A549 (cell line): Measurements from ENCODE around the gene ARHGAP31. TPM values are rescaled to one million over a fixed set of nuclear protein-coding genes. Genes with fewer than 3 reads are reported as not detected.

ENCODE experiments used
- ATAC-seq, 2 experiments: fragments of 200-7000 bp in 1 of 2; fragments of >200 bp in 1 of 2; cut with Nextera tagmentation in 1 of 2; cut with Tn5 transposase in 1 of 2; 3 replicates each; pipeline versions ENCODE4 v1.8.0 to v1.9.1; 2018 to 2020; ENCODE audit warnings: mild to moderate bottlenecking in 1 of 2, moderate library complexity in 1 of 2
- CTCF ChIA-PET: fragments of 300-600 bp; sonication (Branson Sonifier 250); formaldehyde crosslinking; extraction: SDS; loops from one replicate; lab custom pipeline; 2021; ENCODE audit warnings: antibody characterized with exemption, inconsistent platforms; lab: Yijun Ruan, JAX
- POLR2A ChIA-PET: fragments of 350-600 bp; formaldehyde crosslinking; extraction: SDS; loops from one replicate; lab custom pipeline; 2021; ENCODE audit warnings: antibody characterized with exemption, inconsistent platforms; lab: Yijun Ruan, JAX
- DNase-seq, 2 experiments: peaks; one replicate each; pipeline versions ENCODE4 v3.0.0 to v3.0.0-alpha.2; 2011 to 2016; ENCODE audit warnings: low read depth in 1 of 2, low spot score in 1 of 2
- FAIRE-seq: peaks from 2 replicates; lab custom pipeline; 2011; peaks lifted over from hg19 to GRCh38; lab: Jason Lieb, UNC
- H3K27ac ChIP-seq, 2 experiments: fragments of >200 bp; sonication (Bioruptor Twin); formaldehyde crosslinking; 3 replicates each; pipeline ENCODE4 v1.5.1; 2016 to 2017
- H3K4me1 ChIP-seq: fragments of >200 bp; sonication (Bioruptor Twin); formaldehyde crosslinking; 3 replicates; pipeline ENCODE4 v1.6.1; 2016
- H3K4me2 ChIP-seq: fragments of >200 bp; sonication (Bioruptor Twin); formaldehyde crosslinking; 3 replicates; pipeline ENCODE4 v1.6.1; 2016
- H3K4me3 ChIP-seq: fragments of >200 bp; sonication (Bioruptor Twin); formaldehyde crosslinking; 3 replicates; pipeline ENCODE4 v1.5.1; 2016
- H3K9me3 ChIP-seq: fragments of >200 bp; sonication (Bioruptor Twin); formaldehyde crosslinking; 3 replicates; pipeline ENCODE4 v1.6.1; 2016
- ATOH8 ChIP-seq: fragments of 250-450 bp; sonication (Bioruptor Pico); IDR thresholded peaks from 2 replicates; pipeline ENCODE4 v1.5.0; 2020; ENCODE audit warnings: low read depth, mild to moderate bottlenecking, moderate library complexity
- BCL3 ChIP-seq: fragments of >200 bp; sonication (Bioruptor Twin); formaldehyde crosslinking; IDR thresholded peaks from 3 replicates; pipeline ENCODE4 v1.6.1; 2016
- BHLHE40 ChIP-seq: IDR thresholded peaks from 2 replicates; pipeline ENCODE4 v1.6.1; 2012; ENCODE audit warnings: low read depth, low read length, inconsistent platforms
- CBX2 ChIP-seq: fragments of 200-600 bp; sonication (generic); IDR thresholded peaks from 2 replicates; pipeline ENCODE4 v1.6.1; 2016; ENCODE audit warnings: low read depth, mild to moderate bottlenecking, borderline replicate concordance
- CBX8 ChIP-seq: fragments of 200-600 bp; sonication (generic); IDR thresholded peaks from 2 replicates; pipeline ENCODE4 v1.6.1; 2016
- CEBPB ChIP-seq, 2 experiments: fragments of >200 bp in 1 of 2; sonication (Bioruptor Twin) in 1 of 2; formaldehyde crosslinking in 1 of 2; IDR thresholded peaks; 2 replicates each; pipeline ENCODE4 v1.6.1; 2012 to 2016
- CHD2 ChIP-seq: fragments of 150-350 bp; IDR thresholded peaks from 2 replicates; pipeline ENCODE4 v1.6.1; 2014; ENCODE audit warnings: low read length; ENCODE audit not compliant: partially characterized antibody
- CHD4 ChIP-seq: fragments of 200-600 bp; sonication (generic); IDR thresholded peaks from 2 replicates; pipeline ENCODE4 v1.6.1; 2016; ENCODE audit warnings: antibody characterized with exemption, mild to moderate bottlenecking, borderline replicate concordance
- CTCF ChIP-seq: fragments of >200 bp; sonication (Bioruptor Twin); formaldehyde crosslinking; IDR thresholded peaks from 3 replicates; pipeline ENCODE4 v1.5.1; 2016
- EHMT2 ChIP-seq: fragments of 200-600 bp; sonication (generic); IDR thresholded peaks from 2 replicates; pipeline ENCODE4 v1.6.1; 2016; ENCODE audit warnings: antibody characterized with exemption, low read depth, mild to moderate bottlenecking, moderate library complexity
- EP300 ChIP-seq, 2 experiments: fragments of >200 bp; sonication (Bioruptor Twin); formaldehyde crosslinking; IDR thresholded peaks; 2 replicates in 1 of 2; 3 replicates in 1 of 2; pipeline ENCODE4 v1.6.1; 2016 to 2017
- ESRRA ChIP-seq: fragments of 150-350 bp; IDR thresholded peaks from 2 replicates; pipeline ENCODE4 v1.6.1; 2014; ENCODE audit warnings: mild to moderate bottlenecking, low read length, borderline replicate concordance
- HEYL ChIP-seq: fragments of 250-450 bp; sonication (Bioruptor Pico); IDR thresholded peaks from 2 replicates; pipeline ENCODE4 v1.8.0; 2021; ENCODE audit warnings: mild to moderate bottlenecking, moderate library complexity
- KDM5A ChIP-seq: fragments of 200-600 bp; sonication (generic); IDR thresholded peaks from 2 replicates; pipeline ENCODE4 v1.6.1; 2016; ENCODE audit warnings: antibody characterized with exemption, mild to moderate bottlenecking
- MAZ ChIP-seq: fragments of 150-350 bp; IDR thresholded peaks from 2 replicates; pipeline ENCODE4 v1.6.1; 2014; ENCODE audit warnings: antibody characterized with exemption, low read depth, low read length, borderline replicate concordance
- MYC ChIP-seq: IDR thresholded peaks from 2 replicates; pipeline ENCODE4 v1.6.1; 2012; ENCODE audit warnings: mild to moderate bottlenecking, inconsistent platforms, low read length, improper control_type of control experiment, borderline replicate concordance
- NR3C1 ChIP-seq: fragments of >200 bp; sonication (Bioruptor Twin); formaldehyde crosslinking; IDR thresholded peaks from 3 replicates; pipeline ENCODE4 v1.6.1; 2017
- POLR2AphosphoS2 ChIP-seq: conservative IDR thresholded peaks from 2 replicates; pipeline ENCODE4 v1.6.1; 2012; ENCODE audit warnings: low read length, improper control_type of control experiment, inconsistent platforms
- RAD21 ChIP-seq, 2 experiments: fragments of >200 bp in 1 of 2; sonication (Bioruptor Twin) in 1 of 2; formaldehyde crosslinking in 1 of 2; IDR thresholded peaks in 1 of 2; conservative IDR thresholded peaks in 1 of 2; 2 replicates in 1 of 2; 3 replicates in 1 of 2; pipeline ENCODE4 v1.6.1; 2012 to 2018; ENCODE audit warnings: inconsistent platforms in 1 of 2
- RARB ChIP-seq: fragments of 250-450 bp; sonication (Bioruptor Pico); IDR thresholded peaks from 2 replicates; pipeline ENCODE4 v1.8.0; 2021; ENCODE audit warnings: mild to moderate bottlenecking, moderate library complexity
- RNF2 ChIP-seq: fragments of 200-600 bp; sonication (generic); IDR thresholded peaks from 2 replicates; pipeline ENCODE4 v1.6.1; 2016; ENCODE audit warnings: low read depth, mild to moderate bottlenecking, antibody characterized with exemption, moderate library complexity, borderline replicate concordance
- TP53 ChIP-seq: fragments of 250-450 bp; sonication (Bioruptor Pico); IDR thresholded peaks from 2 replicates; pipeline ENCODE4 v1.5.0; 2021; ENCODE audit warnings: mild to moderate bottlenecking, moderate library complexity
- ZC3H11A ChIP-seq: fragments of 450-650 bp; IDR thresholded peaks from 2 replicates; pipeline ENCODE4 v1.6.1; 2014; ENCODE audit warnings: antibody characterized with exemption, mild to moderate bottlenecking
- ZFP36 ChIP-seq: fragments of 450-650 bp; IDR thresholded peaks from 2 replicates; pipeline ENCODE4 v1.6.1; 2014; ENCODE audit warnings: borderline replicate concordance; ENCODE audit not compliant: partially characterized antibody
- WGBS: methylation state at CpG from one replicate; pipeline ENCODE4 v1.1.6; 2017; ENCODE audit errors: missing lambda C conversion rate; 5-methylcytosine and 5-hydroxymethylcytosine counted together
- polyA plus RNA-seq, 4 experiments: library from polyadenylated mRNA; depleted of rRNA in 3 of 4; stranded (reverse); fragments of >200 nt; fragmentation: RNase III in 1 of 4; extraction: RNeasy Plus Mini Kit Qiagen cat#74134 plus additional on column Dnase treatment in 1 of 4; gene quantifications; 2 replicates in 3 of 4; 3 replicates in 1 of 4; pipeline ENCODE4 v1.2.3, GENCODE V29; 2011 to 2017

The ARHGAP31 gene
- polyA plus RNA-seq, 2 of the 4 experiments (the other 2 are of a cell fraction), result 0.93 to 1.3 TPM

GRCh38 chr3:119453822-119454221, 159.6 kb downstream of the ARHGAP31 start:
- H3K9me3 ChIP-seq, result no peaks in the 10 kb centered on the region
- no peak overlapping the region for H3K4me2 ChIP-seq
- DNase-seq, result no peak
- no peak for ATAC-seq
- H3K4me3 ChIP-seq, result no peak overlapping the region
- TF ChIP-seq RAD21 (conservative IDR thresholded peaks at IDR 0.05 in 1 of 2, IDR thresholded peaks at IDR 0.05 in 1 of 2), result no peak
- no peak for TF ChIP-seq RARB (CRISPR knock-in tag)
- TF ChIP-seq CTCF, result no peak
- no peak for TF ChIP-seq CHD2
- TF ChIP-seq KDM5A, result no peak
- no peak for TF ChIP-seq TP53
- TF ChIP-seq EP300 (IDR thresholded peaks at IDR 0.05), result no peak
- TF ChIP-seq CEBPB (IDR thresholded peaks at IDR 0.05), result no peak
- TF ChIP-seq ATOH8 (CRISPR knock-in tag), result no peak
- FAIRE-seq, result no peak
- ChIA-PET CTCF (interaction anchor here (1.5 kb wide), 1 partner anchor 8 kb away, joined by 3 read pairs; no protein-coding TSS in a partner anchor), POLR2A (interaction anchor here (1.1 kb wide), 1 partner anchor 10 kb away, joined by 5 read pairs; the partner anchor contains the start of gene TMEM39A)
- no peak overlapping the region for H3K27ac ChIP-seq
- no peaks in the 10 kb centered on the region for H3K4me1 ChIP-seq
- 55% methylated on average over 1 of the region's 1 CpG for WGBS

- ATAC-seq (no peak), DNase-seq (no peak), FAIRE-seq (no peak)
- no peaks in the 10 kb centered on the region for H3K9me3 ChIP-seq
- no peak overlapping the region for H3K4me3 ChIP-seq
- no peak overlapping the region for H3K27ac ChIP-seq
- peaks cover under 1% of the 10 kb centered on the region; the same call in 1 of the 3 replicates for H3K4me1 ChIP-seq
- no peak overlapping the region for H3K4me2 ChIP-seq
- whole genome bisulfite sequencing, result 87% methylated on average over 1 of the region's 1 CpG
- TF ChIP-seq ESRRA (no peak), CBX8 (no peak), ZFP36 (no peak), CHD4 (no peak), ZC3H11A (no peak), NR3C1 (no peak), HEYL (CRISPR knock-in tag) (no peak), KDM5A (no peak), MYC (no peak), POLR2AphosphoS2 (no peak), CBX2 (no peak), BCL3 (no peak), EHMT2 (no peak), RNF2 (no peak), BHLHE40 (no peak), CHD2 (no peak), EP300 (IDR thresholded peaks at IDR 0.05) (no peak), MAZ (no peak), RAD21 (conservative IDR thresholded peaks at IDR 0.05 in 1 of 2, IDR thresholded peaks at IDR 0.05 in 1 of 2) (no peak)
- ChIA-PET POLR2A (no interaction called here), CTCF (no interaction called here)
Measured at GRCh38 chr3:119456469-119456868, 162.3 kb downstream of the ARHGAP31 start.
